Measurements from ENCODE around the gene TBC1D14. TPM values are rescaled to one million over a fixed set of nuclear protein-coding genes. Genes with fewer than 3 reads are reported as not detected.

TBC1D14 gene
- total and polyA plus RNA-seq, 2 of the 4 experiments (the other 2 are of a cell fraction) = 31.7 to 40.7 TPM

GRCh38 chr4:7066006-7066405 lies 156.4 kb downstream of the TBC1D14 start:
- intact Hi-C loops (cut with micrococcal nuclease) (no loop called here), dilution Hi-C loops (cut with HindIII; ENCODE audit: low sequenced_read_pairs, unreplicated experiment) (no loop called here), in situ Hi-C loops (cut with MboI; ENCODE audit: low sequenced_read_pairs) (no loop called here)
- no peak overlapping the region for H4K5ac ChIP-seq (ENCODE audit: low read depth, low read length)
- H3K4ac ChIP-seq (ENCODE audit: low read depth, low read length) = no peak overlapping the region
- no TSS peak for BruUV-seq (replicated peaks)
- peaks cover 7% of the 10 kb centered on the region; the same call in 1 of the 2 replicates for H3K4me1 ChIP-seq (ENCODE audit: control insufficient read depth, insufficient read depth, low read length)
- DNase-seq (no peak), ATAC-seq (ENCODE audit: low read depth) (no peak)
- H2BK15ac ChIP-seq (ENCODE audit: low read depth, low read length) = no peak overlapping the region
- H3K56ac ChIP-seq (ENCODE audit: extremely low read depth, insufficient read depth, low read length) = no peak overlapping the region
- no peak overlapping the region for H3K9ac ChIP-seq (ENCODE audit: low read depth, low read length)
- no peak overlapping the region for H2AK9ac ChIP-seq (replicated peaks; ENCODE audit: low read depth, low read length, poor library complexity)
- H2BK5ac ChIP-seq (ENCODE audit: low read depth, low read length, poor library complexity, severe bottlenecking) = no peak overlapping the region
- peaks cover 29 to 41% of the 10 kb centered on the region in 2 experiments for H3K79me1 ChIP-seq (ENCODE audit: low read depth in 1 of 2, low read length in 2 of 2)
- no peak overlapping the region for H3K4me2 ChIP-seq (ENCODE audit: low read depth, low read length)
- no peaks in the 10 kb centered on the region for H3K27me3 ChIP-seq (ENCODE audit: control insufficient read depth, insufficient read depth, low read length)
- no peak overlapping the region for H3K23ac ChIP-seq (ENCODE audit: low read depth, low read length)
- no peak overlapping the region for H2AK5ac ChIP-seq (ENCODE audit: low read depth, low read length)
- no peaks in the 10 kb centered on the region for H3K9me3 ChIP-seq (ENCODE audit: control insufficient read depth, insufficient read depth, low read length)
- H3K9me1 ChIP-seq (ENCODE audit: insufficient read depth, low read length) = peaks cover 3% of the 10 kb centered on the region; the same call in 1 of the 2 replicates
- H3K4me3 ChIP-seq (ENCODE audit: insufficient read depth, low read depth, low read length) = no peak overlapping the region
- no peak overlapping the region for H3K18ac ChIP-seq (ENCODE audit: low read depth, low read length)
- TF ChIP-seq FOS (IDR thresholded peaks at IDR 0.05; ENCODE audit: low read depth, low read length) (no peak), CHD1 (IDR thresholded peaks at IDR 0.05; ENCODE audit: low read depth, low read length) (no peak), RFX5 (IDR thresholded peaks at IDR 0.05; ENCODE audit: low read depth, low read length) (no peak), MAZ (IDR thresholded peaks at IDR 0.05; ENCODE audit: borderline replicate concordance, low read depth, low read length) (no peak), CTCF (conservative IDR thresholded peaks at IDR 0.05; ENCODE audit: low read depth, low read length) (no peak), NFE2L2 (IDR thresholded peaks at IDR 0.05; ENCODE audit: low read depth, low read length) (no peak), RCOR1 (IDR thresholded peaks at IDR 0.05; ENCODE audit: insufficient replicate concordance, low read length) (no peak), SMC3 (IDR thresholded peaks at IDR 0.05; ENCODE audit: low read depth, low read length) (no peak), MAFK (IDR thresholded peaks at IDR 0.05; ENCODE audit: low read depth, low read length) (no peak), RAD21 (IDR thresholded peaks at IDR 0.05; ENCODE audit: low read length) (no peak), BHLHE40 (IDR thresholded peaks at IDR 0.05; ENCODE audit: low read depth, low read length) (no peak), MXI1 (IDR thresholded peaks at IDR 0.05; ENCODE audit: borderline replicate concordance, low read depth, low read length) (no peak), ELK1 (IDR thresholded peaks at IDR 0.05; ENCODE audit: borderline replicate concordance, low read depth, low read length) (no peak), CEBPB (IDR thresholded peaks at IDR 0.05; ENCODE audit: low read depth, low read length) (no peak), POLR2A (IDR thresholded peaks at IDR 0.05; ENCODE audit: low read depth, low read length) (no peak), USF2 (IDR thresholded peaks at IDR 0.05; ENCODE audit: low read depth, low read length) (no peak)
- H2BK20ac ChIP-seq (ENCODE audit: low read depth, low read length) = no peak overlapping the region
- H3K27ac ChIP-seq (ENCODE audit: insufficient read depth, low read length) = no peak overlapping the region
- WGBS, 2 experiments (ENCODE audit: extremely low coverage in 2 of 2, insufficient read length in 1 of 2) = 100% methylated on average over 1 of the region's 11 CpGs; no CpG with 5 or more reads in 1 of the 2 experiments
- no peak overlapping the region for H4K91ac ChIP-seq (ENCODE audit: insufficient read depth, low read depth, low read length)
- no peak overlapping the region for H4K8ac ChIP-seq (ENCODE audit: low read depth in 2 of 2, low read length in 2 of 2)
- H3K36me3 ChIP-seq (ENCODE audit: control insufficient read depth, insufficient read depth, low read length) = peaks cover 25% of the 10 kb centered on the region
- no peak overlapping the region for H3K14ac ChIP-seq (replicated peaks; ENCODE audit: low read depth, low read length)
- POLR2A ChIA-PET (ENCODE audit: unreplicated experiment) = no interaction called here
- CTCF ChIA-PET = interaction anchor here (0.6 kb wide), 1 partner anchor 409 kb away, joined by 5 read pairs; no protein-coding TSS in a partner anchor
- no peak overlapping the region for H2BK120ac ChIP-seq (ENCODE audit: low read depth, low read length)
- no peak overlapping the region for H2AFZ ChIP-seq (replicated peaks; ENCODE audit: low read length, poor library complexity)
- peaks cover 19% of the 10 kb centered on the region for H4K20me1 ChIP-seq (ENCODE audit: insufficient read depth, low read length)
